RWPE2 (cell line): ENCODE measurements around the gene BRIP1.

Source experiments
- ATAC-seq: fragments of 200-7000 bp; cut with Tn5 transposase; 3 replicates; pipeline ENCODE4 v1.9.1; 2021; ENCODE audit warnings: low read depth
- DNase-seq: peaks from one replicate; pipeline ENCODE4 v3.0.0-alpha.2; 2020; ENCODE audit warnings: low spot score
- H3K27ac ChIP-seq: fragments of 450-650 bp; 2 replicates; pipeline ENCODE4 v1.5.1; 2017; ENCODE audit warnings: mild to moderate bottlenecking; ENCODE audit not compliant: poor library complexity, severe bottlenecking
- H3K27me3 ChIP-seq: fragments of 250-450 bp; sonication (Bioruptor Pico); 2 replicates; pipeline ENCODE4 v1.5.1; 2021; ENCODE audit warnings: mild to moderate bottlenecking, moderate library complexity; ENCODE audit not compliant: insufficient read depth, poor library complexity, severe bottlenecking
- H3K36me3 ChIP-seq: fragments of 250-450 bp; sonication (Bioruptor Pico); 2 replicates; pipeline ENCODE4 v1.5.1; 2020; ENCODE audit warnings: low read depth, mild to moderate bottlenecking, moderate library complexity
- H3K4me1 ChIP-seq: fragments of 250-450 bp; sonication (Bioruptor Pico); 2 replicates; pipeline ENCODE4 v1.5.1; 2021; ENCODE audit warnings: mild to moderate bottlenecking, moderate library complexity; ENCODE audit not compliant: insufficient read depth, poor library complexity, severe bottlenecking
- H3K4me3 ChIP-seq: fragments of 250-450 bp; sonication (Bioruptor Pico); 2 replicates; pipeline ENCODE4 v1.5.1; 2021; ENCODE audit warnings: mild to moderate bottlenecking, moderate library complexity; ENCODE audit not compliant: severe bottlenecking
- H3K9me3 ChIP-seq: fragments of 250-450 bp; sonication (Bioruptor Pico); 2 replicates; pipeline ENCODE4 v1.5.1; 2021; ENCODE audit warnings: mild to moderate bottlenecking, moderate library complexity; ENCODE audit not compliant: severe bottlenecking
- CTCF ChIP-seq: fragments of 450-650 bp; IDR thresholded peaks from one replicate; pipeline ENCODE4 v1.5.1; 2017; ENCODE audit warnings: mild to moderate bottlenecking, moderate library complexity; ENCODE audit not compliant: poor library complexity, severe bottlenecking

Gene BRIP1

GRCh38 chr17:61847659-61848058, 15.7 kb downstream of the BRIP1 start:
- Histone ChIP-seq H3K4me1 (no peaks in the 10 kb centered on the region), H3K4me3 (no peak overlapping the region), H3K9me3 (no peaks in the 10 kb centered on the region), H3K36me3 (peaks cover 98% of the 10 kb centered on the region), H3K27ac (no peak overlapping the region), H3K27me3 (no peaks in the 10 kb centered on the region)
- ATAC-seq, result no peak
- no peak for DNase-seq
- no peak for TF ChIP-seq CTCF

GRCh38 chr17:61846761-61847375, 16.5 kb downstream of the BRIP1 start:
- ATAC-seq, result no peak
- Histone ChIP-seq H3K4me1 (no peaks in the 10 kb centered on the region), H3K27ac (no peak overlapping the region), H3K36me3 (peaks cover 96% of the 10 kb centered on the region), H3K9me3 (no peaks in the 10 kb centered on the region), H3K27me3 (no peaks in the 10 kb centered on the region), H3K4me3 (no peak overlapping the region)
- TF ChIP-seq CTCF, result no peak
- DNase-seq, result no peak

- no peak for TF ChIP-seq CTCF
- peaks cover 96% of the 10 kb centered on the region for H3K36me3 ChIP-seq
These were observed 17.2 kb downstream of the BRIP1 start for GRCh38 chr17:61846088-61846487.

GRCh38 chr17:61843435-61843834, 19.9 kb downstream of the BRIP1 start:
- H3K4me1 ChIP-seq, result no peaks in the 10 kb centered on the region

More at GRCh38 chr17:61846088-61846487, 17.2 kb downstream of the BRIP1 start:
- Histone ChIP-seq H3K4me3 (no peak overlapping the region), H3K27me3 (no peaks in the 10 kb centered on the region), H3K4me1 (no peaks in the 10 kb centered on the region), H3K9me3 (no peaks in the 10 kb centered on the region), H3K27ac (no peak overlapping the region)
- ATAC-seq (no peak), DNase-seq (no peak)

More at GRCh38 chr17:61843435-61843834, 19.9 kb downstream of the BRIP1 start:
- no peaks in the 10 kb centered on the region for H3K27me3 ChIP-seq
- peaks cover 89% of the 10 kb centered on the region for H3K36me3 ChIP-seq
- TF ChIP-seq CTCF, result no peak
- ATAC-seq (no peak), DNase-seq (no peak)
- no peak overlapping the region for H3K4me3 ChIP-seq
- H3K9me3 ChIP-seq, result no peaks in the 10 kb centered on the region
- H3K27ac ChIP-seq, result no peak overlapping the region
